ENCODE data around the gene CDK5RAP1.
"Not testable (repeated sequence)": the region's sequence is repeated elsewhere in the genome, so short reads cannot be mapped to it uniquely, and the experiment has no call there.

Gene CDK5RAP1

GRCh38 chr20:33394718-33395117 is 6.6 kb downstream of the CDK5RAP1 start:
- no peak overlapping the region for H3K4me3 ChIP-seq (ENCODE audit: low read depth, low read length)
- DNase-seq: no peak
- no peak overlapping the region for H3K4ac ChIP-seq (ENCODE audit: low read depth, low read length)
- no peaks in the 10 kb centered on the region for H3K27me3 ChIP-seq (ENCODE audit: insufficient read depth, low read length)
- H3K36me3 ChIP-seq (ENCODE audit: control insufficient read depth in 1 of 2, insufficient read depth in 2 of 2, low read length in 2 of 2): peaks cover 12 to 27% of the 10 kb centered on the region in 2 experiments
- H3K9ac ChIP-seq (ENCODE audit: low read length): no peak overlapping the region
- H3K14ac ChIP-seq (ENCODE audit: low read length): no peak overlapping the region
- no peak overlapping the region for H3K4me2 ChIP-seq (ENCODE audit: low read length)
- H2AFZ ChIP-seq (ENCODE audit: insufficient read depth, low read length, poor library complexity): no peak overlapping the region
- H4K12ac ChIP-seq (ENCODE audit: low read depth, low read length): no peak overlapping the region
- H3K27ac ChIP-seq (ENCODE audit: low read depth, low read length): no peak overlapping the region
- H3K23ac ChIP-seq (ENCODE audit: low read length): no peak overlapping the region
- 100% methylated on average over 1 of the region's 4 CpGs for WGBS (ENCODE audit: extremely low coverage, insufficient coverage, insufficient read length)
- no peak overlapping the region for H2AK5ac ChIP-seq (ENCODE audit: low read length)
- H3K79me2 ChIP-seq (ENCODE audit: control insufficient read depth, insufficient read depth, low read length, poor library complexity): peaks cover 2% of the 10 kb centered on the region
- no peak overlapping the region for H2BK5ac ChIP-seq (ENCODE audit: low read depth, low read length, poor library complexity)
- H3K18ac ChIP-seq (ENCODE audit: low read length): peak overlapping the region; percentile 39
- H3K4me1 ChIP-seq (ENCODE audit: control insufficient read depth in 1 of 2, insufficient read depth in 2 of 2, low read length in 2 of 2): no peaks in the 10 kb centered on the region
- H3K79me1 ChIP-seq (ENCODE audit: low read length): no peaks in the 10 kb centered on the region
- no peak overlapping the region for H4K8ac ChIP-seq (ENCODE audit: low read depth, low read length)
- no peak overlapping the region for H4K91ac ChIP-seq (ENCODE audit: low read depth, low read length)
- no peaks in the 10 kb centered on the region for H3K9me3 ChIP-seq (ENCODE audit: insufficient read depth, low read depth, low read length)
- no peak overlapping the region for H2BK120ac ChIP-seq (ENCODE audit: insufficient read depth, low read length, poor library complexity)
- H2BK12ac ChIP-seq (ENCODE audit: low read length): no peak overlapping the region

GRCh38 chr20:33393609-33394008 is 7.7 kb downstream of the CDK5RAP1 start:
- Histone ChIP-seq H3K4me2 (ENCODE audit: low read length) (no peak overlapping the region), H3K14ac (ENCODE audit: low read length) (no peak overlapping the region), H2BK120ac (ENCODE audit: insufficient read depth, low read length, poor library complexity) (no peak overlapping the region), H4K91ac (ENCODE audit: low read depth, low read length) (no peak overlapping the region), H3K36me3 (ENCODE audit: control insufficient read depth in 1 of 2, insufficient read depth in 2 of 2, low read length in 2 of 2) (peaks cover 17 to 27% of the 10 kb centered on the region in 2 experiments), H2AFZ (ENCODE audit: insufficient read depth, low read length, poor library complexity) (no peak overlapping the region), H3K27ac (ENCODE audit: low read depth, low read length) (no peak overlapping the region), H2BK12ac (ENCODE audit: low read length) (no peak overlapping the region), H3K23ac (ENCODE audit: low read length) (no peak overlapping the region), H3K4me1 (ENCODE audit: control insufficient read depth in 1 of 2, insufficient read depth in 2 of 2, low read length in 2 of 2) (no peaks in the 10 kb centered on the region), H2BK5ac (ENCODE audit: low read depth, low read length, poor library complexity) (no peak overlapping the region), H3K4me3 (ENCODE audit: low read depth, low read length) (no peak overlapping the region), H3K27me3 (ENCODE audit: insufficient read depth, low read length) (no peaks in the 10 kb centered on the region), H3K4ac (ENCODE audit: low read depth, low read length) (no peak overlapping the region), H3K79me2 (ENCODE audit: control insufficient read depth, insufficient read depth, low read length, poor library complexity) (no peaks in the 10 kb centered on the region), H3K9ac (ENCODE audit: low read length) (no peak overlapping the region), H4K8ac (ENCODE audit: low read depth, low read length) (no peak overlapping the region), H3K18ac (ENCODE audit: low read length) (no peak overlapping the region), H3K79me1 (ENCODE audit: low read length) (no peaks in the 10 kb centered on the region), H4K12ac (ENCODE audit: low read depth, low read length) (no peak overlapping the region), H3K9me3 (ENCODE audit: insufficient read depth, low read depth, low read length) (no peaks in the 10 kb centered on the region), H2AK5ac (ENCODE audit: low read length) (no peak overlapping the region)
- DNase-seq: no peak
- no CpG with 5 or more reads among the region's 4 CpGs for WGBS (ENCODE audit: extremely low coverage, insufficient coverage, insufficient read length)

- Histone ChIP-seq H3K4ac (ENCODE audit: low read depth, low read length) (no peak overlapping the region), H3K14ac (ENCODE audit: low read length) (no peak overlapping the region), H3K18ac (ENCODE audit: low read length) (no peak overlapping the region), H2BK5ac (ENCODE audit: low read depth, low read length, poor library complexity) (no peak overlapping the region), H3K27ac (ENCODE audit: low read depth, low read length) (no peak overlapping the region), H3K27me3 (ENCODE audit: insufficient read depth, low read length) (no peaks in the 10 kb centered on the region), H2AK5ac (ENCODE audit: low read length) (no peak overlapping the region), H3K9me3 (ENCODE audit: insufficient read depth, low read depth, low read length) (no peaks in the 10 kb centered on the region), H3K23ac (ENCODE audit: low read length) (no peak overlapping the region), H2AFZ (ENCODE audit: insufficient read depth, low read length, poor library complexity) (no peak overlapping the region), H3K79me2 (ENCODE audit: control insufficient read depth, insufficient read depth, low read length, poor library complexity) (no peaks in the 10 kb centered on the region), H3K4me3 (ENCODE audit: low read depth, low read length) (no peak overlapping the region), H2BK12ac (ENCODE audit: low read length) (no peak overlapping the region), H3K4me2 (ENCODE audit: low read length) (no peak overlapping the region), H4K8ac (ENCODE audit: low read depth, low read length) (no peak overlapping the region), H2BK120ac (ENCODE audit: insufficient read depth, low read length, poor library complexity) (no peak overlapping the region), H3K4me1 (ENCODE audit: control insufficient read depth in 1 of 2, insufficient read depth in 2 of 2, low read length in 2 of 2) (no peaks in the 10 kb centered on the region), H3K79me1 (ENCODE audit: low read length) (no peaks in the 10 kb centered on the region), H3K36me3 (ENCODE audit: control insufficient read depth in 1 of 2, insufficient read depth in 2 of 2, low read length in 2 of 2) (peaks cover 22 to 30% of the 10 kb centered on the region in 2 experiments), H4K12ac (ENCODE audit: low read depth, low read length) (no peak overlapping the region), H4K91ac (ENCODE audit: low read depth, low read length) (no peak overlapping the region), H3K9ac (ENCODE audit: low read length) (no peak overlapping the region)
- WGBS (ENCODE audit: extremely low coverage, insufficient coverage, insufficient read length): no CpG with 5 or more reads among the region's 9 CpGs
- DNase-seq: no peak
These were observed 9.4 kb downstream of the CDK5RAP1 start for GRCh38 chr20:33391722-33392415.

GRCh38 chr20:33389326-33389725 is 12.0 kb downstream of the CDK5RAP1 start:
- H3K27me3 ChIP-seq (ENCODE audit: insufficient read depth, low read length); H3K27ac ChIP-seq (ENCODE audit: low read depth, low read length); H3K4ac ChIP-seq (ENCODE audit: low read depth, low read length); H3K4me1 ChIP-seq (ENCODE audit: control insufficient read depth in 1 of 2, insufficient read depth in 2 of 2, low read length in 2 of 2); H3K4me2 ChIP-seq (ENCODE audit: low read length); H3K9me3 ChIP-seq (ENCODE audit: insufficient read depth, low read depth, low read length); H3K23ac ChIP-seq (ENCODE audit: low read length); H3K9ac ChIP-seq (ENCODE audit: low read length); H2BK5ac ChIP-seq (ENCODE audit: low read depth, low read length, poor library complexity); H3K4me3 ChIP-seq (ENCODE audit: low read depth, low read length); H3K79me1 ChIP-seq (ENCODE audit: low read length); H4K91ac ChIP-seq (ENCODE audit: low read depth, low read length); H2AFZ ChIP-seq (ENCODE audit: insufficient read depth, low read length, poor library complexity); H4K12ac ChIP-seq (ENCODE audit: low read depth, low read length); H3K14ac ChIP-seq (ENCODE audit: low read length); H3K18ac ChIP-seq (ENCODE audit: low read length); H2BK12ac ChIP-seq (ENCODE audit: low read length); H3K79me2 ChIP-seq (ENCODE audit: control insufficient read depth, insufficient read depth, low read length, poor library complexity); H4K8ac ChIP-seq (ENCODE audit: low read depth, low read length); DNase-seq; H2AK5ac ChIP-seq (ENCODE audit: low read length); H2BK120ac ChIP-seq (ENCODE audit: insufficient read depth, low read length, poor library complexity): not testable (repeated sequence)
- peaks cover 28 to 34% of the 10 kb centered on the region in 2 experiments for H3K36me3 ChIP-seq (ENCODE audit: control insufficient read depth in 1 of 2, insufficient read depth in 2 of 2, low read length in 2 of 2)
- no CpG with 5 or more reads among the region's 36 CpGs for WGBS (ENCODE audit: extremely low coverage, insufficient coverage, insufficient read length)
